H1 (cell line): Measurements from ENCODE around the gene CLEC7A.

Source experiments
- CHD1 ChIP-seq: IDR thresholded peaks from 2 replicates; pipeline ENCODE4 v1.6.1; 2012; ENCODE audit warnings: low read depth, low read length, improper control_type of control experiment
- EP300 ChIP-seq, 2 experiments: IDR thresholded peaks; 1 replicate in 1 of 2; 2 replicates in 1 of 2; pipeline ENCODE4 v1.6.1; 2011 to 2012; ENCODE audit warnings: low read depth in 2 of 2, low read length in 2 of 2, mild to moderate bottlenecking in 2 of 2, borderline replicate concordance in 1 of 2, inconsistent platforms in 1 of 2, moderate library complexity in 1 of 2
- POLR2A ChIP-seq, 2 experiments: IDR thresholded peaks; 1 replicate in 1 of 2; 2 replicates in 1 of 2; pipeline ENCODE4 v1.6.1; 2011; ENCODE audit warnings: low read depth in 2 of 2, low read length in 2 of 2, mild to moderate bottlenecking in 2 of 2; ENCODE audit errors: control extremely low read depth in 1 of 2
- POLR2AphosphoS5 ChIP-seq: IDR thresholded peaks from 2 replicates; pipeline ENCODE4 v1.6.1; 2011; ENCODE audit warnings: low read depth, low read length
- RAD21 ChIP-seq, 2 experiments: IDR thresholded peaks in 1 of 2; conservative IDR thresholded peaks in 1 of 2; 2 replicates each; pipeline ENCODE4 v1.6.1; 2011; ENCODE audit warnings: low read depth in 2 of 2, low read length in 2 of 2, improper control_type of control experiment in 1 of 2, inconsistent platforms in 1 of 2, mild to moderate bottlenecking in 1 of 2, moderate library complexity in 1 of 2
- YY1 ChIP-seq: IDR thresholded peaks from 2 replicates; pipeline ENCODE4 v1.6.1; 2011; ENCODE audit warnings: low read depth, mild to moderate bottlenecking, low read length
- TF ChIP-seq, protein P1 (sequence below), 3 experiments: IDR thresholded peaks; 1 replicate in 2 of 3; 2 replicates in 1 of 3; pipeline versions ENCODE4 v1.5.1 to v1.6.1; 2011; ENCODE audit warnings: low read length in 3 of 3, mild to moderate bottlenecking in 3 of 3, inconsistent platforms in 2 of 3, low read depth in 1 of 3, moderate library complexity in 1 of 3; ENCODE audit not compliant: insufficient read depth in 1 of 3; ENCODE audit errors: control extremely low read depth in 1 of 3
- TF ChIP-seq, protein P2 (sequence below): IDR thresholded peaks from 2 replicates; pipeline ENCODE4 v1.6.1; 2012; ENCODE audit warnings: inconsistent platforms

DNA sequence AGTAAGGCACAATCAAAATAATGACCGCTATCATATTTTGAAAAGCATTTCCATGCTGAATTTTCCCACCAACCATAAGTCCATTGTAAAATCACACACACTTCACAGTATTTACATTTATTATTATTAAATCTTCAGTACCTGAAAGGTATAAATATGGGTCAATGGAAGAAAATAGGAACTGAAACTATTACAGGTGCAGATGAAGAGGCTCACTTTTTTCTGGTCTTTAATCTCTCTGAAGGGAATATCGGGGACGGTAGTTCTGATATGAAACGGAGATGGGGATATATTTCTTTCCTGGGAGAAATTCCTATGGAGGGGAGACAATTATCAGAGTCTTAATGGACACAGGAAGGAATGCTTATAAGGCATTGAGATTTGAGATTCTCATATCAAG lies 59.6 kb downstream of the CLEC7A start:
- TF ChIP-seq, protein P1, sequence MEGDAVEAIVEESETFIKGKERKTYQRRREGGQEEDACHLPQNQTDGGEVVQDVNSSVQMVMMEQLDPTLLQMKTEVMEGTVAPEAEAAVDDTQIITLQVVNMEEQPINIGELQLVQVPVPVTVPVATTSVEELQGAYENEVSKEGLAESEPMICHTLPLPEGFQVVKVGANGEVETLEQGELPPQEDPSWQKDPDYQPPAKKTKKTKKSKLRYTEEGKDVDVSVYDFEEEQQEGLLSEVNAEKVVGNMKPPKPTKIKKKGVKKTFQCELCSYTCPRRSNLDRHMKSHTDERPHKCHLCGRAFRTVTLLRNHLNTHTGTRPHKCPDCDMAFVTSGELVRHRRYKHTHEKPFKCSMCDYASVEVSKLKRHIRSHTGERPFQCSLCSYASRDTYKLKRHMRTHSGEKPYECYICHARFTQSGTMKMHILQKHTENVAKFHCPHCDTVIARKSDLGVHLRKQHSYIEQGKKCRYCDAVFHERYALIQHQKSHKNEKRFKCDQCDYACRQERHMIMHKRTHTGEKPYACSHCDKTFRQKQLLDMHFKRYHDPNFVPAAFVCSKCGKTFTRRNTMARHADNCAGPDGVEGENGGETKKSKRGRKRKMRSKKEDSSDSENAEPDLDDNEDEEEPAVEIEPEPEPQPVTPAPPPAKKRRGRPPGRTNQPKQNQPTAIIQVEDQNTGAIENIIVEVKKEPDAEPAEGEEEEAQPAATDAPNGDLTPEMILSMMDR (IDR thresholded peaks at IDR 0.05; ENCODE audit: control extremely low read depth in 1 of 3, insufficient read depth in 1 of 3, low read depth in 1 of 3, low read length in 3 of 3), result no peak
- TF ChIP-seq POLR2AphosphoS5 (no peak), POLR2A (IDR thresholded peaks at IDR 0.05; ENCODE audit: control extremely low read depth in 1 of 2, low read depth in 2 of 2, low read length in 2 of 2) (no peak), YY1 (no peak), CHD1 (no peak), EP300 (IDR thresholded peaks at IDR 0.05; ENCODE audit: borderline replicate concordance in 1 of 2, low read depth in 2 of 2, low read length in 2 of 2) (no peak), RAD21 (IDR thresholded peaks at IDR 0.05 in 1 of 2, conservative IDR thresholded peaks at IDR 0.05 in 1 of 2; ENCODE audit: low read depth in 2 of 2, low read length in 2 of 2) (no peak)
- TF ChIP-seq, protein P2, sequence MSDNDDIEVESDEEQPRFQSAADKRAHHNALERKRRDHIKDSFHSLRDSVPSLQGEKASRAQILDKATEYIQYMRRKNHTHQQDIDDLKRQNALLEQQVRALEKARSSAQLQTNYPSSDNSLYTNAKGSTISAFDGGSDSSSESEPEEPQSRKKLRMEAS, result no peak
